GM21367 (cell line): Measurements from ENCODE around the gene C14orf119.

Experiments
- ATAC-seq: cut with Tn5 transposase; IDR thresholded peaks from one replicate; pipeline ENCODE4 v1.9.1; 2021; ENCODE audit not compliant: unreplicated experiment

Gene C14orf119

DNA sequence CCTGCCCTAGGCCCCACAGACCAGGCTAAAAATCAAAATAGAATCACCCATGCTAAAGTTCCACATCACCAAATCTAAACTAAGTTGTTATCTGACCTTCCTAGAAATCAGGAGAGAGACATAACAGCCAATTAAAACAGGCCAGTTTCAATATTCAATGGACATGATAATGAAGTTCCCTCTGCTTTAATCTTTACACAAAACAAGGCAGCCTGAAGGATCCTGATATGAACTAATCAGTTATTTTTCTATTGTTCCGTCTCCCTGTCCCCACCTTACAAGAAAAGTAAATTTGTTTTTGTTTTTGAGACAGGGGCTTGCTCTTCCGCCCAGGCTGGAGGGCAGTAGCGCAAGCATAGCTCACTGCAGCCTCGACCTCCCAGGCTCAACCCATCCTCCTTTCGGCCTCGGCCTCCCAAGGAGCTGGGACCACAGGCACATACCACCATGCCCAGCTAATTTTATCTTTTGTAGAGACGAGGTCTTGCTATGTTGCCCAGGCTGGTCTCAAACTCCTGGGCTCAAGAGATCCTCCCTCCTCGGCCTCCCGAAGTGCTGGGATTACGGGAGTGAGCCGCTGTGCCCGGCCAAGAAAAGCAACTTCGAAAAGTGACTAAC lies 29.1 kb downstream of the C14orf119 start:
- ATAC-seq = no peak

- ATAC-seq = no peak
Measured at GRCh38 chr14:23125011-23125410, 29.7 kb downstream of the C14orf119 start.

DNA sequence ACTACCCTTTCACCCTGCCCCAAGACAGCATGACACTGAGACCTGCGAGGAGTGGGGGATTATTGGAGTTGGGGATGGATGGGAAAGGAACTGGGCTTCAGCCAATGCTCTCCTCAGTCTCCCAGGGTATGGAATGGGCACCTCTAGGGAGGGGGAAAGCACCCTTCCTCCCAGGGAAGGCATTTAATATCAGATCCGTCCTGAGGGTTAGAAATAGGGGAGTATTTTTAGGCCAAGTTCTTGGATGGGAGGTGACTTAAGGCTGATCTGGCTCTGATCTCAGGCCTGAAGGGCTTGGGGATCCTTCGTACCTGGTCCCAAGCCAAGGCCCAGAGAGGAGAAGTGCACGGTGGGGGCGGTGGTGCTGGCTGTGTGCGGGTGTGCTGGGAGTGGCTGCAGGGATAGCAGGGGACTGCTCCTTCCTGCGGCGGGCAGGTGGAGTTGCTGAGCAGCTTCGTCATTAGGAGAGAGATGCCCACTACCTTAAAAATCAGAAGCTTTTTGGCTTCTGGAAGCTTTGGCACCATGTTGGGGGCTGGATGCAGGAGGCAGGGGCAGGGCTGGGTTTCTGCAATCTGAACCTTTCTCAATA lies 30.7 kb downstream of the C14orf119 start:
- ATAC-seq = no peak

GRCh38 chr14:23126548-23127278 lies 31.4 kb downstream of the C14orf119 start:
- no peak for ATAC-seq

- ATAC-seq = no peak
Measured at GRCh38 chr14:23127861-23128260, 32.6 kb downstream of the C14orf119 start.

DNA sequence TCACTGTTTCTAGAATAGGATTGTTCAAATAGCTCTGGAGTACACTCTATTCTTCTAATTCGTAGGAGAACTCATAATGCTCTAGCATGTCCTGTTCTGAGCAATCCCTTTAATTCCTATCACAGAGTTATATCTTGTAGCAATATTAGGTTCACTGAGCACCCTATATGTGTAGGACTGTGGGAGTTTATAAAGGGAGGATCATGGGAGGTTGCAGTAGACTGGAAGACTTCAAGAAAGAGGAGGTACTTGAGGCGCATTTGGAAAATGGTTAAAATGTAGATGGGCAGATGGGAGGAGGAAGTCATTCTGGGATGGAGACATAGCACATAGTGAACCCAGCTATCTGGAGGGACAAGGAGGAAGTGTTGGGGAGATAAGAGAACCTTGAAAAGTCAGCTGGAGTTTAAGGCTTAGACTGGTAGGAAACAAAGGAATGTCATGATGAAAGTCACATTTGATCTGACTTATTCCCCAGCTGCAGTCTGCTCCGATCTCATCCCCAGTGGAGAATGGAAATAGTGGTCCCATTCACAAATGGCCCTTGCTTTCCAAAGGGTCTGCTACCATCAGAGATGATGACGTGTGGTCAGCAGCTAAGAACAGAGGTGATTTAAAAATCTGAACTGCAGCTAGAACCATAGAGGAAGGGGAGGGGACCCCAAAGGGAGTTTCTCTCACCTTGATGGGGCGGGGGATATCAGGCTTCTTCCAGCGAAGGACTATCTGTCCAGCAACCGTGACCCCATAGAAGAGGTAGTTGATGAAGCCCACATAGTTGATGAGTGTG lies 33.9 kb downstream of the C14orf119 start:
- ATAC-seq = no peak

- no peak for ATAC-seq
Measured at GRCh38 chr14:23129759-23130316, 34.5 kb downstream of the C14orf119 start.

GRCh38 chr14:23130871-23131270 lies 35.6 kb downstream of the C14orf119 start:
- no peak for ATAC-seq

DNA sequence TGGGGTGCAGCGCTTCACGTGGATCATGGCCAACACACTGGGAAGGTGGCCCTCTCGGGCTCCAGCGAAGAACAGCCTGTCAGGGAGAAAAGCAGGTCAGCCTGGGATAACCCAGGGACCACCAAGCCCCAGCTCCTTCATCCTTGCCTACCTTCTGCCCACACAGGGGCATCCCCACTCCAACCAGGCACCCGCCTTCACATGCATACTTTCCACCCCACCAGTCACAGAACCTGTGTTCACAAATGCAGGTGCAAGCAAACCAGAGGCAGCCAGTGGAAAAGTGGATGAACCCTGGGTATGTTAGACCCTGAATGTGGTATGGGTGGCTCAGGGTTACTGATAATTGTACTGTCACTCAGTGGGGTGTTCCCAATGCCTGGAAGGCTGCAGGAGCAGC lies 36.2 kb downstream of the C14orf119 start:
- ATAC-seq = no peak

DNA sequence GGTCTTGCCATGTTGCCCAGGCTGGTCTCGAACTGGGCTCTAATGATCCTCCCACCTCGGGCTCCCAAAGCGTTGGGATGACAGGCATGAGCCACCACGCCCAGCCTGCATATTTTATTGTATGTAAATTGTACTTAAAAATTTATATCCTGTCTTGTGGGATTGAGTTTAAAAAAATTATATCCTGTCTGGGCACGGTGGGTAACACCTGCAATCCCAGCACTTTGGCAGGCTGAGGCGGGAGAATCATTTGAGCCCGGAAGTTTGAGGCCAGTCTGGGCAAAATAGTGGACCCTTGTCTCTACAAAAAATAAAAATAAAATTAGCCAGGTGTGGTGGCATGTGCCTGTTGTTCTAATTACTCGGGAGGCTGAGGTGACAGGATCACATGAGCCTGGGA lies 37.7 kb downstream of the C14orf119 start:
- no peak for ATAC-seq

DNA sequence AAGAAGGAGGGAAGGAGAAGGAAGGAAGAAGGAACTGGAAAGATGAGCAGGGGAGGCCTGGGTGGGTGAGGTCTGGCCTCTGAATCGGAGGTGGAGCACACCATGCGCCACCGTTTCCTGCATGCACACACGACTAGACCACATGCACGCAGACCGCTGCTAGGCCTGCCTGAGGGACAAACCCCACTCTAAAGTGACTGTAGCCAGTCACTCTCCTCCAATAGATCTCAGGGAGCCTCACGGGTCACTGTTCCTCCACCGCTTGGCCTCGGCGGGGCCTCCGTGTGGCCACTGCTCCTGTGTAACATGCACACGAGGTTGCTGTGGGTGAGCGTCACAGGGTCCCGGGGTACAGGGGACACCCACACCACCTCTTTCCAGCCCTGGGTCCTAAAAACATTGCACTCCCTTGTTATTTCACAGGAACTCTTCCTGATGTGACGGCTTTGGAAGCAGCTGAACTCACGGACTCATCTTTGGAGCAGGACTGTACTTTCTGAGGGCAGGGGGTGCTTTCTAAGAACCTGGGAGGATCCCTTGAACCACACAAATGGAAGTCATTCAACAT lies 41.3 kb downstream of the C14orf119 start:
- no peak for ATAC-seq

GRCh38 chr14:23137192-23137812 lies 42.0 kb downstream of the C14orf119 start:
- ATAC-seq = no peak

DNA sequence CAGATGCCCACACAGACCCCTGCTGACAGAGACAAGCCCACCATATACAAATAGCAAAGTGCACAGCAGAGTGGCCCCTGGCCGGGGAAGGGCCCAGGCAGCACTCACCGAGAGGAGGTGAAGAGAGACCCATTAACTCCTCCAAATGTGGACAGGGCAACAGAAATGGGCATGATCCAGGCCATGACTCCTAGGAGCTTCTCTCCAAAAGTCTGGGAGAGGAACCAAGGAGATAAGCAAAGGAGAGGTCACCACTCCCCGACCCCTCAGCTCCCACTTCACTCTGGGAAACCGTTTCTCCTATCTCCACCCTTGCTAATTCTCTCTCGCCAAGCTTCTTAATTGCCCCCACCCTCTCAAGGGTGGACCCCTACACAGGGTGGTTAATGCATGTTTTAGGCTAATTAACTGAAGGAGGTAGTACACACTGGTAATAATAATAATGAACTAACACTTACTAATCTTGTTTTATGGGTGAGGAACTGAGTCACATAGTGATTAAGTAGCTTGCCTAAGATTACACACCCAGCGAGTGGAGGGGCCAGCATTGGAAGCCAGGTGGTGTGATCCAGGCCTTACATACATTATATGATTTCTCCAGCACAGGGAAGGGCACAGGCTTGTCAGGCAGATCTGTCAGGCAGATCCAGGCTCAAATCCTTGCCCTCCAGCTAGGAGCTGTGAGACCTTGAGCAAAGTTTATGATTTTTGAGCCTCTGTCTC lies 42.7 kb downstream of the C14orf119 start:
- ATAC-seq = no peak

GRCh38 chr14:23139874-23140273 lies 44.6 kb downstream of the C14orf119 start:
- ATAC-seq = no peak

GRCh38 chr14:23140371-23140770 lies 45.1 kb downstream of the C14orf119 start:
- no peak for ATAC-seq

DNA sequence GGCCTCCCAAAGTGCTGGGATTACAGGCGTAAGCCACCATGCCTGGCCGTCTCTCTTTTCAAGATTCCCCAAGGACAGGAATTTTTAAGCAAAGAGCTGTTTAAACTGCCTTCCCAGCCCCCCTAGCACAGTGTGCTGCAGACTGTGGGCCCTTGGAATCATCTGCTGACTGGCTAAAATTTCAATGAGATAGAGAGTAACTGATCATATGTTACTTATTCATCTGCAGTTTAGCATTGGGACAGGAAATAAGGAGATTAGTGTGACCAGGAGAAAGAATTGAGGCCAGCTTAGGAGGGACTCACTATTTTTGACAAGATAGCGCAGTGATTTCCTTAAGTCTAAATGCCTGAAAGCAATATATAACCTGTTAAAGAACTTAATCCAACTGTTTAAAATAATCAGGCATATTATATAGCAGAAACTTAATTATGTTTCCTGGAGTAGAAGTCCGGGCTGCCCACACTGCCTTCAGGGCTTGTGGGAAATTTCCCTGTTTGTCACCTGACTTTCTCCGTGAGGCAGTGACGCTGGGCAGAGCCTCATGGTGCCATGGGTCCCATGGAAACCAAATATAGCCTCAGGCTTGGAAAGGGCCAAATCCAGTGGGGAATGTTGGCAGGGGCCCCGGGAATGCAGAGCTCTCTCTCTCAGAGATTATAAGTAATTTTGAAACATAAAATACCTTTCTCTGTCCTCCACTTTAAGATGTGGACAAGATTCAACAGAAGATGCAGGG lies 46.6 kb downstream of the C14orf119 start:
- no peak for ATAC-seq

DNA sequence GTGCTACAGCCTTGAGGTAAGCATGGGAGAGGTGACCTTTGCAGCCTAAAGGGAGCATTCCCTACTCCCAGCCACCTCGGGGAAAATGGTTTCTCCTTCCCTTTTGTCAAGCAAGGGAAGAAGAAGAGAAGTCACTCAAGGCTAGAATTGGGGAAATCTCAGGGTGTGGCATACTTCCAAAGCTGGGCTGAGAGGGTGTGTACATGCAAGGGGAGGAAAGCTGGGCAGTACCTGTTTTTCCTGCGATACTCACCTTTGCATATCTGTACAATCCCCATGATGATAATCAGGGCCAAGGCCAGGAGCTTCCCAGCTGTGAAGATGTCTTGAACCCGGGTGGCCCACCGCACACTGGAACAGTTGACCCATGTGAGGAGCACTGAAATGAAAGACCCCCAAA lies 47.5 kb downstream of the C14orf119 start:
- no peak for ATAC-seq

- no peak for ATAC-seq
Measured at GRCh38 chr14:23143911-23144310, 48.6 kb downstream of the C14orf119 start.

DNA sequence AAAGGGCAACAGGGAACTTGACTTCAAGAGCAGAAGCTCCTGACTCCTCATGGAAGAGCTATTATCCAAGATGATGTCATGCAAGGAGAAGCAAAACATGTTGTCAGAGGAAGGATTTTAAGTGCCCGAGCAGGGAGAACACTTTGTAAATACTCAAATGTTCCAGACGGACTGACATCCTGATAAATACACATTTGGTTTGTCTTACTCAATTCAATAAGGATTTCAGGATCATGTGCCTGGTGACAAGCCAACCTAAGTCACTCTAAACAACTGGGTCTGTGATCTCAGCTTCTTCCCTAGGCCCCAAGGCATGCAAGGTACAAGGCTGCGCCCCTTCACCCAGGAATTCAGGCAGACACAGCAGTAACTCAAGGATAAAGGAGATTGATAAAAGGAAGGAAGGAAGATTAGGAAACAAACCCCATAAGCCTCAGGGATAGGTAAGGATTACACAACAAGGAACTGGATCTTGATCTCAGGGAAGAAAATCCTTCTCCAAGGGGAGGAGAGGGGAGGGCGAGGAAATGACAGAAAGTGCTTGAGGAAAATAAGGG lies 50.6 kb downstream of the C14orf119 start:
- ATAC-seq = no peak
